Breast epithelium (tissue), 4 donors: Measurements from ENCODE around the gene NDOR1. TPM values are rescaled to one million over a fixed set of nuclear protein-coding genes. Genes with fewer than 3 reads are reported as not detected.

Experiments used
- DNase-seq, 2 donors: peaks; one replicate each; pipeline ENCODE4 v3.0.0-alpha.2; 2019; ENCODE audit warnings: low spot score in 2 of 2
- H3K27ac ChIP-seq, 2 donors: fragments of 200-600 bp; sonication (generic) in 1 of 2; one replicate each; pipeline ENCODE4 v1.5.1; 2016 to 2019; ENCODE audit warnings: mild to moderate bottlenecking in 1 of 2
- H3K27me3 ChIP-seq, 2 donors: fragments of 200-600 bp; sonication (generic) in 1 of 2; one replicate each; pipeline versions ENCODE4 v1.5.1 to v1.6.0; 2017 to 2019; ENCODE audit warnings: control low read depth in 1 of 2, mild to moderate bottlenecking in 1 of 2
- H3K36me3 ChIP-seq: fragments of 200-600 bp; one replicate; pipeline ENCODE4 v1.5.1; 2019
- H3K4me1 ChIP-seq, 2 donors: fragments of 200-600 bp; sonication (generic); one replicate each; pipeline ENCODE4 v1.5.1; 2016 to 2019; ENCODE audit warnings: control low read depth in 1 of 2
- H3K4me3 ChIP-seq, 3 donors: fragments of 200-600 bp; sonication (generic); 1 replicate in 2 of 3; 2 replicates in 1 of 3; pipeline ENCODE4 v1.5.1; 2016 to 2019; ENCODE audit warnings: mild to moderate bottlenecking in 3 of 3, moderate library complexity in 2 of 3
- H3K9me3 ChIP-seq, 2 donors: fragments of 200-600 bp; sonication (generic) in 1 of 2; one replicate each; pipeline ENCODE4 v1.5.1; 2016 to 2019; ENCODE audit warnings: control low read depth in 1 of 2
- POLR2A ChIP-seq: fragments of 450-650 bp; IDR thresholded peaks from one replicate; pipeline ENCODE4 v1.6.1; 2016; ENCODE audit warnings: antibody characterized with exemption, mild to moderate bottlenecking, moderate library complexity
- POLR2AphosphoS5 ChIP-seq, 3 donors: sonication (generic); formaldehyde crosslinking; IDR thresholded peaks; one replicate each; pipeline ENCODE4 v1.6.1; 2017; ENCODE audit warnings: antibody characterized with exemption in 3 of 3
- intact Hi-C: fragments of 100-400 bp; cut with DNase I; formaldehyde crosslinking; loops from one replicate; pipeline ENCODE4 v1.15.1; 2023; ENCODE audit warnings: low total_unique reads
- total RNA-seq, 3 donors: library from RNA; depleted of rRNA; stranded (reverse); fragments of >200 nt; gene quantifications; one replicate each; pipeline ENCODE4 v1.1.0, GENCODE V29; 2016
- TF ChIP-seq, protein P1 (sequence below), 3 donors: fragments of 450-650 bp; IDR thresholded peaks; one replicate each; pipeline ENCODE4 v1.5.1; 2016 to 2017; ENCODE audit warnings: antibody characterized with exemption in 3 of 3, mild to moderate bottlenecking in 3 of 3, moderate library complexity in 3 of 3

NDOR1 gene
- total RNA-seq, 3 donors from 2014 or later = 4.6 to 9.5 (median 7.2) TPM

- H3K4me1 ChIP-seq = peaks cover 28 to 31% of the 10 kb centered on the region in 2 donors
- no peaks in the 10 kb centered on the region for H3K36me3 ChIP-seq
- TF ChIP-seq, protein P1, sequence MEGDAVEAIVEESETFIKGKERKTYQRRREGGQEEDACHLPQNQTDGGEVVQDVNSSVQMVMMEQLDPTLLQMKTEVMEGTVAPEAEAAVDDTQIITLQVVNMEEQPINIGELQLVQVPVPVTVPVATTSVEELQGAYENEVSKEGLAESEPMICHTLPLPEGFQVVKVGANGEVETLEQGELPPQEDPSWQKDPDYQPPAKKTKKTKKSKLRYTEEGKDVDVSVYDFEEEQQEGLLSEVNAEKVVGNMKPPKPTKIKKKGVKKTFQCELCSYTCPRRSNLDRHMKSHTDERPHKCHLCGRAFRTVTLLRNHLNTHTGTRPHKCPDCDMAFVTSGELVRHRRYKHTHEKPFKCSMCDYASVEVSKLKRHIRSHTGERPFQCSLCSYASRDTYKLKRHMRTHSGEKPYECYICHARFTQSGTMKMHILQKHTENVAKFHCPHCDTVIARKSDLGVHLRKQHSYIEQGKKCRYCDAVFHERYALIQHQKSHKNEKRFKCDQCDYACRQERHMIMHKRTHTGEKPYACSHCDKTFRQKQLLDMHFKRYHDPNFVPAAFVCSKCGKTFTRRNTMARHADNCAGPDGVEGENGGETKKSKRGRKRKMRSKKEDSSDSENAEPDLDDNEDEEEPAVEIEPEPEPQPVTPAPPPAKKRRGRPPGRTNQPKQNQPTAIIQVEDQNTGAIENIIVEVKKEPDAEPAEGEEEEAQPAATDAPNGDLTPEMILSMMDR (IDR thresholded peaks at IDR 0.05) = peak in 2 of 3 donors; percentile 8 to 27
- TF ChIP-seq POLR2AphosphoS5 (IDR thresholded peaks at IDR 0.05) (peak; percentile 96 to 98 (median 97)), POLR2A (peak; percentile 82)
- DNase-seq = peak; percentile 90 to 92
- H3K27ac ChIP-seq = peak within 1 kb of the TSS; percentile 92 to 99
- intact Hi-C loops = no loop called here
- no peaks in the 10 kb centered on the region for H3K9me3 ChIP-seq
- H3K4me3 ChIP-seq = peak within 1 kb of the TSS; percentile 96 to 100 (median 99)
- no peaks in the 10 kb centered on the region for H3K27me3 ChIP-seq
Measured at GRCh38 chr9:137188490-137189296, 16.8 kb upstream of the NDOR1 start, which contains the start of the genes ANAPC2 and SSNA1. TSS of gene ANAPC2 (minus strand) at chr9:137188560. CDS start at chr9:137188532, 28 bp downstream. TSS of gene SSNA1 (plus strand) at chr9:137188676. CDS start at chr9:137188727, 51 bp downstream.

DNA sequence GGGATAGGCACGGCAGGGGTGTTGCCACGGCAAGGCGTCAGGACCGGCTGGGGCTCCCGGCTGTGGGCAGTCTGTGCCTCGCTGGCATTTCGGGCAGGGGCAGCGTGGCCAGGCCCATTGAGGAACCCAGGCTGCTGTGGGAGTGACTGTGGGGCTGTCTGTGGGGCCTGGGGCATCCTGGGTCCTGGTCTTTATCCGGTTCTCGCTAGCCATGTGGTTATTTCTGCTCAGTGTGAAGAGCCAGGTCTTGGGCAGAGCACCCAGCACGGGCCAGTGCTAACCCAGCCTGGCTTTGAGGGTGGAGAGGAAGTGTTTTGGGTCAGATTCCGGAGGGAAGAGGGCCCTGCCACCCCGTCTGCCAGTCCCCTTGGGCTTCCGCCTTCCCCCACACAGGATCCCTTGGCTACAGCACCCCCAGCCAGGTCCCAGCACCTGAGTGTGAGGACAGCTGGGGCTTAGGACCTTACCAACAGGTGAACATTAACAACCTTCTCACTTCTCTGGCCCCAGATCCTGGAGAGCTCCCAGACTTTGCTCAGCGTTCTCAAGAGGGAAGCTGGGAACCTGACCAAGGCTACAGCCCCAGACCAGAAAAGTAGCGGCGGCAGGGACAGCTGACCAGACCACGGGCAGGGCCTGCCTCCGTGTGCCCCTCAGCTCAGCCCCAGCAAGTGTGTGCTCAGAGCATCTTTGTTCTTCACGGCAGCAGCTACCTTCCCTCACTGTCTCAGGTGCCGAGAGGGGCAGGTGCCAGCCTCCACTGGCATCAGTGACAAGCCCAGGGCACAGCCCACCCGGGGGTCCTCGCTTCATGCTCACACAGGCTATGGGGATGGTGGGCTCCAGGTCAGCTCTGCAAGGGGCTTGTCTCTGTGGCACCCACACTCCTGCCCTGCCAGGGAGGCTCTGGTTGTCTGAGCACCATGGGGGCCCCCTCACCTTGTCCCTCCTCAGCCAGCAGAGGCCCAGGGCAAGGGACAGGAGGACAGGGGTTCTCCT lies 15.9 kb upstream of the NDOR1 start:
- TF ChIP-seq, protein P1 (IDR thresholded peaks at IDR 0.05) = peak in 1 of 3 donors; percentile 24
- no peak for TF ChIP-seq POLR2AphosphoS5 (IDR thresholded peaks at IDR 0.05)
- H3K36me3 ChIP-seq = no peaks in the 10 kb centered on the region
- H3K4me1 ChIP-seq = peaks cover 28 to 34% of the 10 kb centered on the region in 2 donors
- peak overlapping the region; percentile 96 to 100 (median 99) for H3K4me3 ChIP-seq
- intact Hi-C loops = no loop called here
- no peaks in the 10 kb centered on the region for H3K9me3 ChIP-seq
- H3K27me3 ChIP-seq = no peaks in the 10 kb centered on the region
- no peak for DNase-seq
- H3K27ac ChIP-seq = peak overlapping the region; percentile 92 to 99

DNA sequence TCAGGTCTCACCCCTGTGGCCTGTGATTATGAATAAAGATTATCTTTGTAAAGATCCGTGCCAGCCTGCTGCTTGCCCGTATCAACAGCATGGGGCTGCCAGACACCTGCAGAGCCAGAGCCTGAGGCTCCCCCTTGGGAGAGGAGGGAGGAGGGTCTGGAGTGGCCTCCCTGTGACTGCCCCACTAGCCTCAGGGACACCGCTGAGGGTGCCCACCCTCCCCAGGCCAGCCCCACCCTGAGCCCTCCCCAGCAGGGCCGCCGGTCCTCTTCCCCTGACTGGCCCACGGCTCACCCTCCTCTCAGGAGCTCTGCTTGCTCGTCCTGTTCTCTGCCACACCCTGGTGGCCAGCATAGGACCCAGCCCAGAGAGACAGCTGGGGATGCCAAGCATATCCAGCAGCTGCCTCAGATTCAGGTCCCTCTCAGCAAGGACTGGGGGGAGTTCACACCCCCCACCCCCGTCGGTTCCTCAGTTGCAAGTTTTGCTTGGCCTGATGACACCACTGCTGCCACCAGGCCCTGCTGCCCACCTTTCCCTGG lies 15.1 kb upstream of the NDOR1 start:
- Histone ChIP-seq H3K4me1 (peaks cover 28 to 42% of the 10 kb centered on the region in 2 donors), H3K27me3 (no peaks in the 10 kb centered on the region), H3K4me3 (peak overlapping the region in 2 of 3 donors; percentile 99 to 100), H3K9me3 (no peaks in the 10 kb centered on the region), H3K27ac (peak overlapping the region; percentile 92 to 99), H3K36me3 (no peaks in the 10 kb centered on the region)
- no peak for DNase-seq
- TF ChIP-seq, protein P1 (IDR thresholded peaks at IDR 0.05) = no peak
- no peak for TF ChIP-seq POLR2AphosphoS5 (IDR thresholded peaks at IDR 0.05)
- TF ChIP-seq POLR2A = no peak
- intact Hi-C loops = no loop called here

DNA sequence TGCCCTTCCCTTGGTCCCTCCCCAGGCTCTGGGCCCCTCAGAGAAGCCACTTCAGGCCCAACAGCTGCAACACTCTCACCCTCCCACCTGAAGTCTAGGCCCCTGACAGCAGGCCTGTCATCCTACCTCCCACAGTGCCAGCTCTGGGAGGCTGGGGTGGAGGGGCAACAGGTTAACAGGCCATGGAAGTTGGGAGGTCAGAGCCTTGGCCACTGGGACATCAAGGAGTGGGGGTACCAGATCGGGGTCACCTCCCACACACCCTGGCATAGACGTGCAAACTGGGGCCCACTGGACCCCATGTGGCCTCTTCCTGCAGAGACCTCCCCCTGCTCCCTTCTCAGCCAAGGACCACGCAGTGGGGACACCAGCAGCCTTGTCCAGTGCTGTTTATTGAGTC lies 14.3 kb upstream of the NDOR1 start:
- TF ChIP-seq POLR2A (no peak), POLR2AphosphoS5 (IDR thresholded peaks at IDR 0.05) (no peak)
- TF ChIP-seq, protein P1 (IDR thresholded peaks at IDR 0.05) = no peak
- no peaks in the 10 kb centered on the region for H3K27me3 ChIP-seq
- peaks cover 27 to 43% of the 10 kb centered on the region in 2 donors for H3K4me1 ChIP-seq
- H3K36me3 ChIP-seq = no peaks in the 10 kb centered on the region
- no peaks in the 10 kb centered on the region for H3K9me3 ChIP-seq
- intact Hi-C loops = no loop called here
- H3K4me3 ChIP-seq = no peak overlapping the region
- no peak overlapping the region for H3K27ac ChIP-seq
- no peak for DNase-seq
